IMR-90 (cell line): ENCODE data around the gene ENOX1. TPM values are rescaled to one million over a fixed set of nuclear protein-coding genes. Genes with fewer than 3 reads are reported as not detected.

ENCODE experiments used
- ATAC-seq: fragments of 200-7000 bp; cut with Tn5 transposase; 2 replicates; pipeline ENCODE4 v1.9.1; 2020; ENCODE audit warnings: low read depth, mild to moderate bottlenecking, moderate library complexity
- BruUV-seq: library from RNA; stranded (reverse); fragments of 400-500 nt; replicated peaks from 2 replicates; lab custom pipeline; 2021; lab: Mats Ljungman, UMichigan
- CTCF ChIA-PET: fragments of 300-600 bp; formaldehyde crosslinking; extraction: SDS; loops from one replicate; lab custom pipeline; 2021; ENCODE audit warnings: antibody characterized with exemption; lab: Yijun Ruan, JAX
- POLR2A ChIA-PET: fragments of 300-600 bp; sonication (Branson Sonifier 250); formaldehyde crosslinking; loops from one replicate; lab custom pipeline; 2022; ENCODE audit warnings: antibody characterized with exemption; ENCODE audit not compliant: unreplicated experiment; lab: Charles Lee
- DNase-seq: peaks from one replicate; pipeline ENCODE4 v3.0.0; 2013
- H2AFZ ChIP-seq: replicated peaks from 2 replicates; pipeline ENCODE3; 2013; ENCODE audit warnings: low read length, mild to moderate bottlenecking; ENCODE audit not compliant: poor library complexity
- H2AK5ac ChIP-seq: 2 replicates; pipeline ENCODE4 v1.6.1; 2013; ENCODE audit warnings: low read depth, low read length, inconsistent platforms
- H2AK9ac ChIP-seq: replicated peaks from 2 replicates; pipeline ENCODE3; 2013; ENCODE audit warnings: mild to moderate bottlenecking, low read depth, low read length, moderate library complexity; ENCODE audit not compliant: poor library complexity
- H2BK120ac ChIP-seq: 2 replicates; pipeline ENCODE4 v1.6.1; 2013; ENCODE audit warnings: low read depth, low read length, inconsistent platforms
- H2BK15ac ChIP-seq: 3 replicates; pipeline ENCODE4 v1.6.1; 2013; ENCODE audit warnings: low read depth, low read length, inconsistent platforms
- H2BK20ac ChIP-seq: 2 replicates; pipeline ENCODE4 v1.6.1; 2013; ENCODE audit warnings: low read depth, mild to moderate bottlenecking, inconsistent platforms, low read length, moderate library complexity
- H2BK5ac ChIP-seq: 2 replicates; pipeline ENCODE4 v1.6.1; 2013; ENCODE audit warnings: mild to moderate bottlenecking, low read depth, low read length, inconsistent platforms; ENCODE audit not compliant: poor library complexity, severe bottlenecking
- H3K14ac ChIP-seq: replicated peaks from 2 replicates; pipeline ENCODE4 v1.6.1; 2013; ENCODE audit warnings: low read depth, low read length, inconsistent platforms
- H3K18ac ChIP-seq: 2 replicates; pipeline ENCODE4 v1.6.1; 2013; ENCODE audit warnings: low read depth, low read length, control low read depth
- H3K23ac ChIP-seq: 2 replicates; pipeline ENCODE4 v1.6.1; 2013; ENCODE audit warnings: low read depth, low read length, inconsistent platforms
- H3K27ac ChIP-seq: 2 replicates; pipeline ENCODE4 v1.5.1; 2013; ENCODE audit warnings: mild to moderate bottlenecking, control low read depth, low read length; ENCODE audit not compliant: insufficient read depth
- H3K27me3 ChIP-seq: 2 replicates; pipeline ENCODE4 v1.6.1; 2013; ENCODE audit warnings: low read length; ENCODE audit not compliant: control insufficient read depth, insufficient read depth
- H3K36me3 ChIP-seq: 2 replicates; pipeline ENCODE4 v1.6.1; 2013; ENCODE audit warnings: low read length, mixed read lengths; ENCODE audit not compliant: control insufficient read depth, insufficient read depth
- H3K4ac ChIP-seq: 2 replicates; pipeline ENCODE4 v1.6.1; 2013; ENCODE audit warnings: low read depth, low read length, inconsistent platforms
- H3K4me1 ChIP-seq: 2 replicates; pipeline ENCODE4 v1.6.1; 2013; ENCODE audit warnings: low read length, mixed read lengths; ENCODE audit not compliant: control insufficient read depth, insufficient read depth
- H3K4me2 ChIP-seq: 2 replicates; pipeline ENCODE4 v1.6.1; 2013; ENCODE audit warnings: low read depth, mild to moderate bottlenecking, control low read depth, low read length, moderate library complexity
- H3K4me3 ChIP-seq: 2 replicates; pipeline ENCODE4 v1.5.1; 2013; ENCODE audit warnings: low read depth, mild to moderate bottlenecking, control low read depth, low read length, moderate library complexity; ENCODE audit not compliant: insufficient read depth
- H3K56ac ChIP-seq: 2 replicates; pipeline ENCODE4 v1.6.1; 2013; ENCODE audit warnings: low read length, inconsistent platforms; ENCODE audit not compliant: insufficient read depth; ENCODE audit errors: extremely low read depth
- H3K79me1 ChIP-seq, 2 experiments: 2 replicates each; pipeline ENCODE4 v1.6.1; 2013; ENCODE audit warnings: low read length in 2 of 2, inconsistent platforms in 1 of 2, low read depth in 1 of 2
- H3K9ac ChIP-seq: 2 replicates; pipeline ENCODE4 v1.6.1; 2013; ENCODE audit warnings: low read depth, low read length, control low read depth
- H3K9me1 ChIP-seq: 2 replicates; pipeline ENCODE4 v1.6.1; 2013; ENCODE audit warnings: low read length, inconsistent platforms; ENCODE audit not compliant: insufficient read depth
- H3K9me3 ChIP-seq: 2 replicates; pipeline ENCODE4 v1.6.1; 2013; ENCODE audit warnings: low read length; ENCODE audit not compliant: control insufficient read depth, insufficient read depth
- H4K20me1 ChIP-seq: 2 replicates; pipeline ENCODE4 v1.6.1; 2013; ENCODE audit warnings: low read length, inconsistent platforms; ENCODE audit not compliant: insufficient read depth
- H4K5ac ChIP-seq: 2 replicates; pipeline ENCODE4 v1.6.1; 2013; ENCODE audit warnings: mild to moderate bottlenecking, low read depth, low read length, control low read depth
- H4K8ac ChIP-seq, 2 experiments: 2 replicates each; pipeline ENCODE4 v1.6.1; 2013; ENCODE audit warnings: low read depth in 2 of 2, low read length in 2 of 2, control low read depth in 1 of 2, inconsistent platforms in 1 of 2
- H4K91ac ChIP-seq: 2 replicates; pipeline ENCODE4 v1.6.1; 2013; ENCODE audit warnings: low read depth, low read length, inconsistent platforms; ENCODE audit not compliant: insufficient read depth
- BHLHE40 ChIP-seq: fragments of 150-350 bp; IDR thresholded peaks from 2 replicates; pipeline ENCODE4 v1.6.1; 2016; ENCODE audit warnings: mild to moderate bottlenecking, low read depth, low read length
- CEBPB ChIP-seq: IDR thresholded peaks from 2 replicates; pipeline ENCODE4 v1.6.1; 2012; ENCODE audit warnings: low read depth, low read length, improper control_type of control experiment
- CHD1 ChIP-seq: IDR thresholded peaks from 2 replicates; pipeline ENCODE4 v1.6.1; 2012; ENCODE audit warnings: low read depth, low read length, improper control_type of control experiment
- FOS ChIP-seq: fragments of 150-350 bp; IDR thresholded peaks from 2 replicates; pipeline ENCODE4 v1.6.1; 2016; ENCODE audit warnings: low read depth, low read length
- NFE2L2 ChIP-seq: fragments of 150-350 bp; IDR thresholded peaks from 2 replicates; pipeline ENCODE4 v1.6.1; 2016; ENCODE audit warnings: low read depth, mild to moderate bottlenecking, low read length
- POLR2A ChIP-seq: IDR thresholded peaks from 2 replicates; pipeline ENCODE4 v1.6.1; 2012; ENCODE audit warnings: mild to moderate bottlenecking, low read depth, low read length
- RFX5 ChIP-seq: IDR thresholded peaks from 2 replicates; pipeline ENCODE4 v1.8.0; 2012; ENCODE audit warnings: low read depth, mild to moderate bottlenecking, low read length, moderate library complexity
- SMC3 ChIP-seq: fragments of 150-350 bp; IDR thresholded peaks from 2 replicates; pipeline ENCODE4 v1.6.1; 2016; ENCODE audit warnings: low read depth, mild to moderate bottlenecking, antibody characterized with exemption, low read length, moderate library complexity
- WGBS, 2 experiments: methylation state at CpG; one replicate each; pipeline versions ENCODE4 v1.1.5 to v1.1.7; 2013; ENCODE audit warnings: missing lambda C conversion rate in 2 of 2; ENCODE audit not compliant: insufficient read length in 1 of 2; ENCODE audit errors: extremely low coverage in 2 of 2; 5-methylcytosine and 5-hydroxymethylcytosine counted together
- dilution Hi-C: fragments of 300-500 bp; cut with HindIII; formaldehyde crosslinking; loops from one replicate; pipeline ENCODE4 v1.14.3; 2018; ENCODE audit warnings: low sequenced_read_pairs; ENCODE audit not compliant: unreplicated experiment
- in situ Hi-C: fragments of 300-500 bp; cut with MboI; formaldehyde crosslinking; loops from 3 replicates; pipeline ENCODE4 v1.14.3; 2019; ENCODE audit warnings: low sequenced_read_pairs, inconsistent platforms, mixed read lengths
- intact Hi-C: fragments of 100-400 bp; cut with micrococcal nuclease; formaldehyde crosslinking; loops from 2 replicates; pipeline ENCODE4 v1.10.0; 2022
- polyA plus RNA-seq, 3 experiments: library from polyadenylated mRNA; depleted of rRNA; stranded (reverse); fragments of >200 nt; gene quantifications; 2 replicates each; pipeline ENCODE4 v1.2.3, GENCODE V29; 2012; ENCODE audit warnings: low replicate concordance in 1 of 3
- total RNA-seq: library from RNA; depleted of rRNA; stranded (reverse); fragments of >200 nt; gene quantifications from 2 replicates; pipeline ENCODE4 v1.2.3, GENCODE V29; 2012
- TF ChIP-seq, protein P1 (sequence below): fragments of 150-350 bp; IDR thresholded peaks from 2 replicates; pipeline ENCODE4 v1.6.1; 2016; ENCODE audit warnings: low read depth, mild to moderate bottlenecking, low read length, moderate library complexity, borderline replicate concordance

ENOX1 gene
- total and polyA plus RNA-seq, 2 of the 4 experiments (the other 2 are of a cell fraction), result 0.99 to 1.3 TPM

- Histone ChIP-seq H3K27me3 (no peaks in the 10 kb centered on the region), H3K36me3 (no peaks in the 10 kb centered on the region), H2BK20ac (peak overlapping the region; percentile 37), H3K27ac (peak overlapping the region; percentile 58; the same call in 1 of the 2 replicates), H3K9me1 (0 out of 2 replicates have a peak, but pooled peaks cover 6% of the 10 kb centered on the region), H4K5ac (peak overlapping the region; percentile 71), H4K8ac (peak overlapping the region; percentile 23 to 43), H2BK5ac (peak overlapping the region; percentile 88), H3K23ac (peak overlapping the region; percentile 39), H3K56ac (peak overlapping the region; percentile 18; the same call in 1 of the 2 replicates), H3K9ac (no peak overlapping the region), H4K20me1 (no peaks in the 10 kb centered on the region; the same call in 1 of the 2 replicates), H2BK15ac (peak overlapping the region; percentile 75), H2AK5ac (peak overlapping the region; percentile 46), H2BK120ac (peak overlapping the region; percentile 52), H3K4me3 (no peak overlapping the region), H3K4me2 (no peak overlapping the region), H4K91ac (peak overlapping the region; percentile 47), H2AFZ (peak overlapping the region; percentile 46), H3K14ac (peak overlapping the region; percentile 39), H3K4ac (peak overlapping the region; percentile 38), H2AK9ac (no peak overlapping the region), H3K18ac (peak overlapping the region; percentile 81), H3K4me1 (peaks cover 29% of the 10 kb centered on the region), H3K79me1 (no peaks in the 10 kb centered on the region), H3K9me3 (no peaks in the 10 kb centered on the region)
- in situ Hi-C loops, result no loop called here
- dilution Hi-C loops, result no loop called here
- ChIA-PET CTCF (interaction anchor here (0.7 to 1.6 kb wide), 3 partner anchors 13 to 98 kb away, joined by 4 to 8 read pairs (median 5); no protein-coding TSS in a partner anchor), POLR2A (no interaction called here)
- TF ChIP-seq FOS (no peak), NFE2L2 (no peak), RFX5 (no peak), SMC3 (no peak), POLR2A (no peak), CHD1 (no peak), CEBPB (no peak), BHLHE40 (no peak)
- TF ChIP-seq, protein P1, sequence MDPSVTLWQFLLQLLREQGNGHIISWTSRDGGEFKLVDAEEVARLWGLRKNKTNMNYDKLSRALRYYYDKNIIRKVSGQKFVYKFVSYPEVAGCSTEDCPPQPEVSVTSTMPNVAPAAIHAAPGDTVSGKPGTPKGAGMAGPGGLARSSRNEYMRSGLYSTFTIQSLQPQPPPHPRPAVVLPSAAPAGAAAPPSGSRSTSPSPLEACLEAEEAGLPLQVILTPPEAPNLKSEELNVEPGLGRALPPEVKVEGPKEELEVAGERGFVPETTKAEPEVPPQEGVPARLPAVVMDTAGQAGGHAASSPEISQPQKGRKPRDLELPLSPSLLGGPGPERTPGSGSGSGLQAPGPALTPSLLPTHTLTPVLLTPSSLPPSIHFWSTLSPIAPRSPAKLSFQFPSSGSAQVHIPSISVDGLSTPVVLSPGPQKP, result no peak
- BruUV-seq, result no TSS peak
- ATAC-seq (no peak), DNase-seq (peak; percentile 34)
- no CpG with 5 or more reads among the region's 4 CpGs for WGBS, 2 experiments
- intact Hi-C loops, result loop anchor here (5.0 to 10.0 kb wide), 2 partner anchors 163 to 605 kb away; partner anchors contain the start of genes CCDC122 and LACC1
Observed at GRCh38 chr13:43270130-43270830, 516.5 kb downstream of the ENOX1 start.
